GM19025 (cell line): ENCODE measurements around the gene CSTPP1.
"Not testable (repeated sequence)": the region's sequence is repeated elsewhere in the genome, so short reads cannot be mapped to it uniquely, and the experiment has no call there.

Experiments used
- ATAC-seq: cut with Tn5 transposase; IDR thresholded peaks from one replicate; pipeline ENCODE4 v1.9.1; 2021; ENCODE audit warnings: mild to moderate bottlenecking, low read depth, moderate library complexity; ENCODE audit not compliant: unreplicated experiment

CSTPP1 gene

DNA sequence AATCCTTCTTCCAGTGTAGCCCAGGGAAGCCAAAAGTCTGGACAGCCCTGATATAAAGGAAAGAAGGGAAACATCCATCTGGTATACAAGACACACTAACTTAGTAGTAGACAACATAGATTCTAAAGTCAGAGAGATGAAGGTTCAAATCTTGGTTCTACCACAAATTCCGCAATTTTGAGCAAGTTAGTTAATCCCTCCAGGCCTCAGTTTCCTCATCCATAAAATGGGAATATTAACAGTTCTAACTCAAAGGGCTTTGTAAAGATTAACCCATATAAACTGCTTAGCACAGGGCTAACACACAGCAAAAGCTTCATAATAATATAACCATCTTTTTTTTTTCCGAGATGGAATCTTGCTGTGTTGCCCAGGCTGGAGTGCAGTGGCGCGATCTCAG lies 29.0 kb upstream of the CSTPP1 start:
- ATAC-seq, result no peak

DNA sequence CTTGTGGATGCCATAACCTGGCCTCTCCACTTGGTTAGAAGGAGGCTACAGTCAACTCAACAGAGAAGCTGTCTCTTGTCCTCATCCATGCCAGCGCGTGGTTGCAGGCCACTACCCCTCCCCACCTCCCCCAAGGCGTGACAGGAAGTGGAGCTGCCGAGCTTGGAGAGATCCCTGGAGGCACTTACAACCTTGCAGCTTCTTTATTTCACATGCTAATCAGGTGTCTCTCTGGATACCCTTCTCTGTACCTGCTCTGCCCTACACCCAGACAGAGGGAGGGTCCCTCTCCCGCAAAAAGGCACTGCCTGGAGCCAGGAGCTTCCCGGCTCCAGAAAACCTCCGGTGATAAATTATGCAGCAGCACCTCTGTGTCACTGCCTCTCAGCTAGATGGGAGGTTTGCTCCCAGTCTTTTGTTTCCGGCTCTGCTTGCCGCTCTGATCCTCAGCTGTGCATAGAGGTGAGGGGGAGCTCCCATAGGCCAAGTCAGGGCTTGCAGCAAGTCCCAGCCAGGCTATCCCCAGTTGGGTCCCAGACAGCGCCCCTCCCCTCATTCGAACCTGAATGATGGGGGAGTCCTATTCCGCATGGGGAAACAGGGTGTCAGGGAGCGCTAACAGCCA lies 23.9 kb upstream of the CSTPP1 start:
- ATAC-seq, result no peak

GRCh38 chr11:46913484-46913883 lies 23.1 kb upstream of the CSTPP1 start:
- ATAC-seq, result no peak

DNA sequence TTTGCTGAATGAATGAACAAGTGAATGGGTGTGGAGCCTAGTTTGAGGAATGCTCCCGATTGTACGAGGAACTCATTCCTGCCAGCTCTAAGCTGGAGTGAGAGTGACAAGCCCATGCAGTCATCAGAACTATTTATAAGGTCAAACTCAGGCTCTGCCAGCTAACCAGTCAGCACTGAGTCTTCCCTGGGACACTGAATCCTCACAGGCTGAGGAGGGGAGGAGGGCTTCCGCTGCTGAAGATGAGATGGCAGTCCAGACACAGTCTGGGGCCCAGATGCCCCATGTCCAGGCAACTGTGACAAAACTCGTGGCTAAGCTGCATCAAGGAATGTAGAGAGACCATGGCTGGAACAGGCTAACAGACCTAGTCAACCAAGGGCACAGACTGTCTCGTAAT lies 22.2 kb upstream of the CSTPP1 start:
- no peak for ATAC-seq

- no peak for ATAC-seq
Observed at GRCh38 chr11:46914910-46915309, 21.7 kb upstream of the CSTPP1 start.

DNA sequence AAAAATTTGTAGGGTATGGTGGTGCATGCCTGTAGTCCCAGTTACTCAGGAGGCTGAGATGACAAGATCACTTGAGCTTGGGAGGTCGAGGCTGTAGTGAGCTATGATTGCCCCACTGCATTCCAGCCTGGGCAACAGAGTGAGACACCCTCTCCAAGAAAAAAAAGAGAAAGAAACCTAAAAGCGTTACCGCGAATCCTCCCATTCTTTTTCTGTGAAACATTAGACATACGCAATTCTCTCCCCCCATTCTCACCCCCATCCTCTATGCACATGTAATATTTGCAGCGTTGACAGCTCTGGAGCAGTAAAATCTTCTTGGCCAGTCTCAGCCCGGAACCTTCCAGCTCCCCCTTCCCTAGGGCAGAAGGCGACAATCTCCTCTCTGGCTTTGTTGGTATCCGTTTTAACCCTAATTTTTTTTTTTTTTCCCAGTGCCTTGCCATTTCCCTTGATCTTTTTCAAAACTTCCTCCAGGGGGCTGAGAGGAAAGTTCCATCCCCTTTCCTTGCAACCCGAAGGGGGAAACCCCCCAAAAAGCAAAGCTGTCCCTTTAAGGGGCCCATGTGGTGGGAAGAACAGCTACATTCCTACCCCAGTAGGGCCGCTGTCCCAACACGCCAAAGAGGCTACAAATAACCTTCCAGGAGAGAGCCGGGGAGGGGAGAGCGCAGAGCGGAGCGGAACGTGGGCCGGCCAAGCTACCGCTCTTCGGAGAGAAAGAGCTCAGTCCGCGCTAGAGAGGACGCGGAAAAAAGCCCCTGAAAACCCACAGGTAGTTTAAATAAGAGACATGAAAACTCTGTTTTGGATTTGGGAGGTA lies 20.1 kb upstream of the CSTPP1 start:
- no peak for ATAC-seq

GRCh38 chr11:46917109-46917761 lies 19.3 kb upstream of the CSTPP1 start:
- ATAC-seq, result no peak

- no peak for ATAC-seq
Observed at GRCh38 chr11:46917762-46918082, 18.8 kb upstream of the CSTPP1 start.

DNA sequence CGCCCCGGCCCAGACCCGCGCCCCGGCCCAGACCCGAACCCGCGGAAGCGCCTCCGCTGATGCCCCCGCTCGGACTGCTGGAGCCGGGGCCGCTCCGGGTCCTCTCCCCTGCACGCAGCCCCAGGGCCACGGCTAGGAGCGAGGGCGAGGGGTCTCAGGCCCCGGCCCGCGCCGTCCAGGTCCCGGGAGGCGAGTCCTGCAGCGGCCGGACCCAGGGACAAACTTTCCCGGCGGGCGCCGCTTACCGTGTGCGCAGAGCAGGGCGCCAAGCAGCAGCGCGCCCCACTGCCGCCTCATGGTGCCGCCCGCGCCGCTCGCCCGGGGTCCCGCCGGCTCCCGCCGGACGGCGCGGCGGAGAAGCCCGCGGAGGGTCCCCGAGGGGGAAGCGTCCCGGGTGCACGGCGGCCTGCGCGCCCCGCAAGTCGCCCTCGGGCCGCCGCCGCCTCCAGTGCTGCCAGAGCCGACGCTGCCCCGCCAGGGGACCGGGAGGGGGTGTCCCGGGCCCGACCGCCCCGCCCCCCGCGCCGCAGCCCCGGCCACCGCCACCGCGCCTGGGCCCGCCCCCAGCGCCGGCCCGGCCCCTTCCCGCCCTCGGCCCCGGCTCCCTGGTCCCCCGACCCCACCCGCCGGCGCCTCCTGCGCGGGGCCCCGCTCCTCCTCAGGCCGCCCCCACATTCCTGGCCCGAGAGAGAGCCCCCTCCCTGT lies 18.3 kb upstream of the CSTPP1 start, which contains the start of gene LRP4:
Gene LRP4 (minus strand): TSS at position 468 of the 705 bp plus-strand sequence. CDS start 171 bp downstream, at position 297.
- ATAC-seq, result no peak

DNA sequence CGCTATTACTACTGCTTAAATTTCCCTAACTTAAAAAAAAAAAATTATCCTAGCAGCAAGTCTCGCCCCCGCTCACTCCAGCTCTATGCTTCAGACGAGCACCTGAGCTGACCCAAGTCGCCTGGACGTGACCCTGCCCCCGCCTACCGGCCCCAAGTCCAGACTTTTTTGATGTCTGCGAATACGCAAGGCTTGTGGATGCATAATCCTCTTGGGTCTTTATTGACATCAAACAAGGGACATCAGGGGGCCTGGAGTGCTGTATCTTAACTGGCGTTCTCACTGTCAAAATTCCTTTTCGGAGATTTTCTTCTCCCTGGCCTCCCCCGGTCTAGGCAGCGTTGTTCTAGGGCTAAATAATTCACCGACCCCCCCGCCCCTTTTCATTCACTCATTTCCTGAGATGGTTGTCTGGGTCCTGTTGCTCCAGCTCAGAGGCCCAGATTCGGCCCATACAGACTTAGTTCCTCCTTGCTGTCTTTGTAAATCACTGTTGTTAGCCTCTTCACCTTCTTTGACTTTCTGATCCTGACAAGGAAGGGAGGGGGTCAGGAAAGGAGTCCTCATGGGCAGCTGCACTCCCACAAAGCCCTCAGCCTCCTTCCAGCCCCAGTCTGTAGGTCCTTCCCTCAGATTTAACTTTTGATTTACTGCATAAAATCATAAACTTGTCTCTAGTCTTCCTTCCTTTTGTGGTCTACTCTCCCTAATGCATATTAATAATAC lies 17.6 kb upstream of the CSTPP1 start:
- ATAC-seq, result no peak

DNA sequence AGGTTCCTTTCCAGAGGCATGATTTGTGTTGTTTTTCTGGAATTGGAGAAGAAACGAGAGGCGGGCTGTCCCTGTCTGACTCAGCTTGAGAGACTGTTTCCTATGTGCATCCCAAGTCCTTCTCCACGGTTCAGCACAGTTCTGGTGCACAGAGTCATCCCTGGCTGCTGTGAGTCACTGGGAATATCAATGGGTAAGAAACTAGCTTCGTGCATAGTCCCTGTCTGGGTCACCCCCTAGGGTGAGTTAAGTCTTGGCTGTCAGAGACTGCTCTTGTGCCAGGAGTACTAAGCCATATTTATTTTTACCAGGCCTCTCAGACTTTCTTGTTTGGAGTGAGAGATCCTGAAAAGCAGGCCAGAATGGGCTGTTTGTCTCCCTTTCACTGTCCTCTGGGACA lies 15.8 kb upstream of the CSTPP1 start:
- no peak for ATAC-seq

- not testable (repeated sequence) for ATAC-seq
Observed at GRCh38 chr11:46927928-46928327, 8.6 kb upstream of the CSTPP1 start.

GRCh38 chr11:46928701-46929100 lies 7.9 kb upstream of the CSTPP1 start:
- not testable (repeated sequence) for ATAC-seq

DNA sequence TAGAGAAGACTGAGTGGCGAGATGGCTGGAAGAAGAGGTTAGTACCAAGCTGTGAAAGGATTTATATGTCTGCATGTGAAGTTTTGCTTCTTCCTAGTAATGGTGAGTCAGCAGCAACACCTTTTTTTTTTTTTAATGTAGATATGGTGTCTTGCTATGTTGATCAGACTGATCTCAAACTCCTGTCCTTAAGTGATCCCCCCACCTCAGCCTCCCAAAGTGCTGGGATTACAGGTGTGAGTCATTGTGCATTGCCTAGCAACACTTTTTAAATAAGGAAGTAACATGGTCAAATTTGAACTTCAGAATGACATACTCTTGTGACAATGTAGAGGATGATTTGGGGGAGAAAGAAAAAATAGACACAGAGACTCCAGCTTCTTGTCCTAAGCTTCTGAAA lies 6.5 kb upstream of the CSTPP1 start:
- no peak for ATAC-seq

GRCh38 chr11:46942172-46942571 lies 5.6 kb downstream of the CSTPP1 start:
- no peak for ATAC-seq

DNA sequence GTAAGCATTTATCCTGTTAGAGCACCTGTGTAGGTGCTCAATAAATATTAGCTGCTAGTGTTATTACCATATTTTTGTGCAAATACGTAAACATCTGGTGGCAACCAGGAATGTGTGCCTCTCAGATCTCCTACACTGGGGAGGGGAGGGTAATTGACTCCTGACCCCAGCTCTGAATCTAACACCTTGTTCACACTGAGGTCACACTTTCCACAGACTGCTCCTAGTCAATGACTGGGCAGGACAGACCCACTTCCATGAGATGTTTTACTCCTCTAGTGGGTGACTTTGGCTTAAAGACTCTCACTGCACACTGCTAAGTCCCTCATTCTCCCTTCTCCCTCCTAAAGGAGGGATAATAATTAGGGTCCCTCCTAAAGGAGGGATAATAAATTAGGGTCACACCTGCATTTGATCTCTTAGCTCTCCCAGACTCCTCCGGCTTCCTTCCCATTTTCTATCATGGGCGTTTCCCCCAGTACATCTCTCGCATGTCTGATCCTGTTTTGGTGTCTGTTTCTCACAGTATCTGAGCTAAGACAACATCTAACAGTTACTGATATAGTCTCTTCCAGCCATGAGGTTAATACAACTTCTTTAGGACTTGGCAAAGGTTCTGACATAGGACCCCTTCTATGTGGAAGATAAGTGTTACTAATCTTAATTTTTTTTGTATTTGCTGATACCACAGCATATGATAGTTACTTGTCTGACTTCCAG lies 8.0 kb downstream of the CSTPP1 start:
- no peak for ATAC-seq

- ATAC-seq, result no peak
Observed at GRCh38 chr11:46947399-46948077, 11.0 kb downstream of the CSTPP1 start.

GRCh38 chr11:46948378-46949131 lies 12.0 kb downstream of the CSTPP1 start:
- no peak for ATAC-seq
